Measurements from ENCODE around the gene ORM2.
"Not testable (repeated sequence)": the region's sequence is repeated elsewhere in the genome, so short reads cannot be mapped to it uniquely, and the experiment has no call there.

GRCh38 chr9:114333718-114334117, 4.0 kb downstream of the ORM2 start:
- not testable (repeated sequence) for TF ChIP-seq CTCF (IDR thresholded peaks at IDR 0.05; ENCODE audit: low read depth, low read length); MYC (IDR thresholded peaks at IDR 0.05; ENCODE audit: low read depth, low read length); POLR2A (IDR thresholded peaks at IDR 0.05; ENCODE audit: extremely low read depth, insufficient read length)
- TF ChIP-seq, protein P1, sequence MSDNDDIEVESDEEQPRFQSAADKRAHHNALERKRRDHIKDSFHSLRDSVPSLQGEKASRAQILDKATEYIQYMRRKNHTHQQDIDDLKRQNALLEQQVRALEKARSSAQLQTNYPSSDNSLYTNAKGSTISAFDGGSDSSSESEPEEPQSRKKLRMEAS (IDR thresholded peaks at IDR 0.05; ENCODE audit: low read depth, low read length), result not testable (repeated sequence)

All from NB4 (cell line).